GM12872 (cell line): Measurements from ENCODE around the gene SPATA45.

Experiments
- CTCF ChIP-seq: IDR thresholded peaks from 3 replicates; pipeline ENCODE4 v1.5.1; 2011; ENCODE audit warnings: low read depth, mild to moderate bottlenecking, low read length, moderate library complexity; ENCODE audit not compliant: insufficient read depth

SPATA45 gene

DNA sequence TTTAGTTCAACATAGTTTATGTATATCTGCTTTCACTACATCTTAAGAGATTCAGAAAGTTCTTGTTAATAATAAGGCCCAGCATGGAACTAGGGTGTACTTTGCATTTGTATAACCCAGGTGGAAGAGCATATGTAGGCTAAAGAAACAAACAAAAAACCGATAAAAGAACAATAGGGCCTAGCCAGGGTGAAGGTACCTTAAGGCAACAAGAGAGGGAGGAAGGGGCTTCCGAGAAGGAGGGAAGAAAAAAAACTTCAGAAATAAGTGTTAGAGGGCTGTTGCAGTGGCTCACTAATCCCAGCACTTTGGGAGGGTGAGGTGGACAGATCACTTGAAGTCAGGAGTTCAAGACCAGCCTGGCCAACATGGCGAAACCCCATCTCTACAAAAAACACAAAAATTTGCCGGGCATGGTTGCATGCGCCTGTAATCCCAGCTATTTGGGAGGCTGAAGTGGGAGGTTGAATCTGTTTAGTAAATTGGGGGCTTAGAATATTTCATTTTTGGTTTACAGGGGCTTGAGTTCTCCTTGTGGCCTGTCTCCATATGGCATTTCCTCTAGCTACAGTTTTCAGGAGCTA is 4.7 kb upstream of the SPATA45 start:
- no peak for TF ChIP-seq CTCF

DNA sequence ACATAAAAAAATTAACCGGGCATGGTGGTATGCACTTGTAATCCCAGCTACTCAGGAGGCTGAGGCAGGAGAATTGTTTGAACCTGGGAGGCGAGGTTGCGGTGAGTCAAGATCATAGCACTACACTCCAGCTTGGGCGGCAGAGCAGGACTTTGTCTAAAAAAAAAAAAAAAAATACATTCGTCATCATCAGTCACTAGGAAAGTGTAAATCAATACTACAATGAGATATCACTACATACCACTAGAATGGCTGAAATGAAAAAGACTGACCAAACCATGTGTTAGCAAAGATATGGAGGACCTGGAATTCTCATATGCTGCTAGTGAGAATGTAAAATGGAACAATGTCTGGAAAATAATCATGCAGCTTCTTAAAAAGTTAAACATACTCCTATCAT is 9.3 kb downstream of the SPATA45 start:
- no peak for TF ChIP-seq CTCF

- TF ChIP-seq CTCF = no peak
These were observed 19.1 kb downstream of the SPATA45 start for GRCh38 chr1:212828395-212828794.

GRCh38 chr1:212827831-212828278 is 19.6 kb downstream of the SPATA45 start:
- TF ChIP-seq CTCF = no peak

- no peak for TF ChIP-seq CTCF
These were observed 20.2 kb downstream of the SPATA45 start for GRCh38 chr1:212827171-212827776.

GRCh38 chr1:212825798-212826452 is 21.5 kb downstream of the SPATA45 start:
- no peak for TF ChIP-seq CTCF

GRCh38 chr1:212824201-212824600 is 23.2 kb downstream of the SPATA45 start:
- TF ChIP-seq CTCF = no peak
